HEK293 (cell line): Measurements from ENCODE around the gene RBMS3.

Experiments
- CTCF ChIA-PET: fragments of 350-600 bp; formaldehyde crosslinking; extraction: SDS; loops from one replicate; lab custom pipeline; 2021; ENCODE audit warnings: antibody characterized with exemption; lab: Yijun Ruan, JAX
- POLR2A ChIA-PET: fragments of 300-600 bp; formaldehyde crosslinking; extraction: SDS; loops from one replicate; lab custom pipeline; 2020; ENCODE audit warnings: antibody characterized with exemption, inconsistent platforms; lab: Yijun Ruan, JAX
- H3K27ac ChIP-seq: fragments of 200-500 bp; sonication (Bioruptor generic); 2 replicates; pipeline ENCODE4 v1.5.1; 2014; ENCODE audit warnings: low read depth, low read length, control low read depth, inconsistent platforms; ENCODE audit errors: extremely low read depth
- H3K36me3 ChIP-seq, 2 experiments: fragments of 200-500 bp in 1 of 2; sonication (Bioruptor generic) in 1 of 2; 1 replicate in 1 of 2; 2 replicates in 1 of 2; pipeline ENCODE4 v1.5.1; 2014 to 2017; ENCODE audit warnings: inconsistent platforms in 2 of 2, low read length in 2 of 2; ENCODE audit not compliant: control insufficient read depth in 2 of 2, insufficient read depth in 1 of 2
- H3K4me1 ChIP-seq: fragments of 200-500 bp; sonication (Bioruptor generic); 2 replicates; pipeline ENCODE4 v1.5.1; 2014; ENCODE audit warnings: mild to moderate bottlenecking, low read length, inconsistent platforms; ENCODE audit not compliant: control insufficient read depth, insufficient read depth
- H3K4me3 ChIP-seq: 2 replicates; pipeline ENCODE4 v1.5.1; 2011; ENCODE audit warnings: low read depth, mild to moderate bottlenecking, control low read depth, low read length, moderate library complexity
- H3K9me3 ChIP-seq: fragments of 200-500 bp; sonication (Bioruptor generic); 2 replicates; pipeline ENCODE4 v1.5.1; 2014; ENCODE audit warnings: low read depth, low read length, inconsistent platforms; ENCODE audit not compliant: control insufficient read depth, insufficient read depth
- BCL6B ChIP-seq: fragments of 450-650 bp; formaldehyde crosslinking; IDR thresholded peaks from 2 replicates; pipeline ENCODE4 v1.5.1; 2017; ENCODE audit warnings: missing biosample characterization, missing genetic modification characterization
- GLI2 ChIP-seq: fragments of 450-650 bp; formaldehyde crosslinking; IDR thresholded peaks from 2 replicates; pipeline ENCODE4; 2017; ENCODE audit warnings: missing biosample characterization, missing genetic modification characterization, low read depth, borderline replicate concordance
- GLIS1 ChIP-seq: fragments of 450-650 bp; formaldehyde crosslinking; IDR thresholded peaks from 2 replicates; pipeline ENCODE4 v1.5.1; 2016; ENCODE audit warnings: missing biosample characterization, missing genetic modification characterization
- GLIS2 ChIP-seq: fragments of 450-650 bp; formaldehyde crosslinking; IDR thresholded peaks from 2 replicates; pipeline ENCODE4 v1.5.1; 2016; ENCODE audit warnings: missing biosample characterization, missing genetic modification characterization
- MZF1 ChIP-seq: fragments of 450-650 bp; formaldehyde crosslinking; IDR thresholded peaks from 2 replicates; pipeline ENCODE4 v1.5.1; 2017; ENCODE audit warnings: missing biosample characterization, missing genetic modification characterization, borderline replicate concordance
- PRDM10 ChIP-seq: fragments of 450-650 bp; formaldehyde crosslinking; IDR thresholded peaks from 2 replicates; pipeline ENCODE4 v1.5.1; 2016; ENCODE audit warnings: missing biosample characterization, missing genetic modification characterization
- ZBTB48 ChIP-seq: fragments of 450-650 bp; formaldehyde crosslinking; IDR thresholded peaks from 2 replicates; pipeline ENCODE4 v1.5.1; 2016; ENCODE audit warnings: missing biosample characterization, missing genetic modification characterization
- ZBTB49 ChIP-seq: fragments of 450-650 bp; formaldehyde crosslinking; IDR thresholded peaks from 2 replicates; pipeline ENCODE4 v1.5.1; 2016; ENCODE audit warnings: missing biosample characterization, missing genetic modification characterization, low read depth
- ZNF10 ChIP-seq: fragments of 450-650 bp; formaldehyde crosslinking; IDR thresholded peaks from 2 replicates; pipeline ENCODE4 v1.5.1; 2017; ENCODE audit warnings: missing biosample characterization, missing genetic modification characterization
- ZNF132 ChIP-seq: fragments of 450-650 bp; formaldehyde crosslinking; IDR thresholded peaks from 2 replicates; pipeline ENCODE4 v1.5.1; 2017; ENCODE audit warnings: missing biosample characterization, missing genetic modification characterization, borderline replicate concordance
- ZNF155 ChIP-seq: fragments of 450-650 bp; formaldehyde crosslinking; IDR thresholded peaks from 2 replicates; pipeline ENCODE4 v1.5.1; 2016; ENCODE audit warnings: missing biosample characterization, missing genetic modification characterization
- ZNF18 ChIP-seq: fragments of 450-650 bp; formaldehyde crosslinking; IDR thresholded peaks from 2 replicates; pipeline ENCODE4 v1.5.1; 2016; ENCODE audit warnings: missing biosample characterization, missing genetic modification characterization
- ZNF214 ChIP-seq: fragments of 450-650 bp; formaldehyde crosslinking; IDR thresholded peaks from 2 replicates; pipeline ENCODE4 v1.5.1; 2017; ENCODE audit warnings: missing biosample characterization, mild to moderate bottlenecking, missing genetic modification characterization, borderline replicate concordance
- ZNF266 ChIP-seq: fragments of 450-650 bp; formaldehyde crosslinking; IDR thresholded peaks from 2 replicates; pipeline ENCODE4 v1.5.1; 2016; ENCODE audit warnings: missing biosample characterization, missing genetic modification characterization, low read depth
- ZNF324 ChIP-seq: fragments of 450-650 bp; formaldehyde crosslinking; IDR thresholded peaks from 2 replicates; pipeline ENCODE4 v1.5.1; 2016; ENCODE audit warnings: missing biosample characterization, missing genetic modification characterization
- ZNF529 ChIP-seq: fragments of 450-650 bp; formaldehyde crosslinking; IDR thresholded peaks from 2 replicates; pipeline ENCODE4 v1.5.1; 2017; ENCODE audit warnings: missing genetic modification characterization, missing biosample characterization; ENCODE audit not compliant: insufficient replicate concordance
- ZNF548 ChIP-seq: fragments of 450-650 bp; formaldehyde crosslinking; IDR thresholded peaks from 2 replicates; pipeline ENCODE4 v1.5.1; 2016; ENCODE audit warnings: missing biosample characterization, missing genetic modification characterization
- ZNF555 ChIP-seq: fragments of 450-650 bp; formaldehyde crosslinking; conservative IDR thresholded peaks from 2 replicates; pipeline ENCODE4 v1.5.1; 2017; ENCODE audit warnings: missing biosample characterization, mild to moderate bottlenecking, missing genetic modification characterization, inconsistent platforms
- ZNF560 ChIP-seq: fragments of 450-650 bp; formaldehyde crosslinking; IDR thresholded peaks from 2 replicates; pipeline ENCODE4 v1.5.1; 2017; ENCODE audit warnings: missing biosample characterization, missing genetic modification characterization, borderline replicate concordance
- ZNF610 ChIP-seq: fragments of 450-650 bp; formaldehyde crosslinking; IDR thresholded peaks from 2 replicates; pipeline ENCODE4 v1.5.1; 2016; ENCODE audit warnings: missing biosample characterization, missing genetic modification characterization, borderline replicate concordance
- ZNF621 ChIP-seq: fragments of 450-650 bp; formaldehyde crosslinking; IDR thresholded peaks from 2 replicates; pipeline ENCODE4 v1.5.1; 2017; ENCODE audit warnings: missing biosample characterization, missing genetic modification characterization
- ZNF626 ChIP-seq: fragments of 450-650 bp; sonication (Bioruptor Pico); formaldehyde crosslinking; IDR thresholded peaks from 2 replicates; pipeline ENCODE4 v1.5.1; 2018; ENCODE audit warnings: missing biosample characterization, missing genetic modification characterization, inconsistent platforms
- ZNF664 ChIP-seq: fragments of 450-650 bp; formaldehyde crosslinking; IDR thresholded peaks from 2 replicates; pipeline ENCODE4 v1.5.1; 2016; ENCODE audit warnings: missing biosample characterization, missing genetic modification characterization
- ZNF707 ChIP-seq: fragments of 450-650 bp; formaldehyde crosslinking; IDR thresholded peaks from 2 replicates; pipeline ENCODE4 v1.5.1; 2016; ENCODE audit warnings: missing biosample characterization, missing genetic modification characterization
- ZNF76 ChIP-seq: fragments of 450-650 bp; formaldehyde crosslinking; IDR thresholded peaks from 2 replicates; pipeline ENCODE4; 2016; ENCODE audit warnings: low read depth, missing biosample characterization, missing genetic modification characterization, borderline replicate concordance
- ZNF792 ChIP-seq: fragments of 450-650 bp; formaldehyde crosslinking; IDR thresholded peaks from 2 replicates; pipeline ENCODE4 v1.5.1; 2016; ENCODE audit warnings: missing biosample characterization, missing genetic modification characterization

The RBMS3 gene

GRCh38 chr3:29977360-29977759 lies 696.5 kb downstream of the RBMS3 start (continued):
- TF ChIP-seq MZF1 (tag by site-specific recombination) (no peak), ZNF18 (no peak), ZNF548 (no peak), ZNF10 (tag by site-specific recombination) (no peak), GLI2 (tag by site-specific recombination) (no peak), ZNF155 (tag by site-specific recombination) (no peak), ZNF529 (tag by site-specific recombination) (no peak)

GRCh38 chr3:29978036-29978435 lies 697.2 kb downstream of the RBMS3 start:
- Histone ChIP-seq H3K9me3 (no peaks in the 10 kb centered on the region), H3K36me3 (no peaks in the 10 kb centered on the region)
- TF ChIP-seq ZNF792 (tag by site-specific recombination), result no peak
- TF ChIP-seq GLIS1 (tag by site-specific recombination), result no peak
- no peak for TF ChIP-seq BCL6B
- TF ChIP-seq ZNF626 (tag by site-specific recombination), result no peak
- TF ChIP-seq ZNF664 (tag by site-specific recombination), result no peak
- no peak for TF ChIP-seq ZBTB48 (tag by site-specific recombination)
- TF ChIP-seq ZBTB49 (tag by site-specific recombination), result no peak
- TF ChIP-seq ZNF214 (tag by site-specific recombination), result no peak
- no peak for TF ChIP-seq ZNF560
- TF ChIP-seq GLIS2 (tag by site-specific recombination), result no peak
- TF ChIP-seq ZNF610 (tag by site-specific recombination), result no peak
- TF ChIP-seq ZNF707 (tag by site-specific recombination), result no peak
- TF ChIP-seq ZNF324 (tag by site-specific recombination), result no peak
- TF ChIP-seq PRDM10 (tag by site-specific recombination), result no peak
- no peak for TF ChIP-seq ZNF555 (tag by site-specific recombination)
- no peak for TF ChIP-seq ZNF621 (tag by site-specific recombination)
- no peak for TF ChIP-seq ZNF132 (tag by site-specific recombination)
- no peak for TF ChIP-seq ZNF266 (tag by site-specific recombination)
- TF ChIP-seq ZNF76 (tag by site-specific recombination), result no peak
- TF ChIP-seq, all 188 proteins: peak for 0
- no peak overlapping the region for H3K4me3 ChIP-seq
- H3K4me1 ChIP-seq, result no peaks in the 10 kb centered on the region
- ChIA-PET CTCF (no interaction called here), POLR2A (no interaction called here)
- no peak overlapping the region for H3K27ac ChIP-seq
